ENCODE data around the gene TMEM106C.

The TMEM106C gene

DNA sequence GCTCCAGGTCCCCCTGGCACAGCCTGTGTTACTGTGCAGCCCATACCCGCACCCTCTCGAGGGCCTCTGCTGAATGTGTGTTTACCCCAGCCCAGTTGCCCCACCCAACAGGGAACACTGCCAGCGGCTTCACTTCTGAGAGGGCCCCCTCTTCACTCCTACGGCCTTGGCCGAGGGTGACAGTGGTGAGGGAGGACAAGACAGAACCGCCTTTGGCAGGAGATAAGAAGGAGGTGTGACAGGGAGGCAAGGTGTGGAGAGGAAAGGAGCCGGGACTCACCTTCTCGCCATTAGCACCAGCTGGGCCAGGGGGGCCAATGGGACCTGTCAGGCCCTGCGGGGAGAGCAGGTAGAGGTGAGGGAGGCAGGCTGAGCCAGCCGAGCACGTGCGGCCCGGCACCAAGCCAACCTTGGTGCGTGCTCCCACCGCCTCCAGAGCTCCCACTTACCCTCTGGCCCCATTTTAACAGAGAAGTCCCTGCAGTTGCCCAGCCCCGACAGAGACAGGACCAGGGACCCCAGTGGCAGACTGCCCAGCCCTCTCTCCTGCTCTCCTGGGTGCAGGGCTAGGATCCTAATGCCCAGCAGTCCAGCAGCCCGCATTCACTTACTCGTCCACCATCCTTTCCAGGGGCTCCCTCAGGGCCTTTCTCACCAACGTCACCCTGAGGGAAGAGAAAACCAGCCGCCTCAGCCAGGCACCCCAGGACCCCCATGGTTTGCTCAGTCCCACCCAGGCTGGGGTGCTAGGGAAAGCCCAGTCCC lies 18.3 kb downstream of the TMEM106C start:
- no peak for DNase-seq (ENCODE audit: low read depth)
- TF ChIP-seq, protein P1, sequence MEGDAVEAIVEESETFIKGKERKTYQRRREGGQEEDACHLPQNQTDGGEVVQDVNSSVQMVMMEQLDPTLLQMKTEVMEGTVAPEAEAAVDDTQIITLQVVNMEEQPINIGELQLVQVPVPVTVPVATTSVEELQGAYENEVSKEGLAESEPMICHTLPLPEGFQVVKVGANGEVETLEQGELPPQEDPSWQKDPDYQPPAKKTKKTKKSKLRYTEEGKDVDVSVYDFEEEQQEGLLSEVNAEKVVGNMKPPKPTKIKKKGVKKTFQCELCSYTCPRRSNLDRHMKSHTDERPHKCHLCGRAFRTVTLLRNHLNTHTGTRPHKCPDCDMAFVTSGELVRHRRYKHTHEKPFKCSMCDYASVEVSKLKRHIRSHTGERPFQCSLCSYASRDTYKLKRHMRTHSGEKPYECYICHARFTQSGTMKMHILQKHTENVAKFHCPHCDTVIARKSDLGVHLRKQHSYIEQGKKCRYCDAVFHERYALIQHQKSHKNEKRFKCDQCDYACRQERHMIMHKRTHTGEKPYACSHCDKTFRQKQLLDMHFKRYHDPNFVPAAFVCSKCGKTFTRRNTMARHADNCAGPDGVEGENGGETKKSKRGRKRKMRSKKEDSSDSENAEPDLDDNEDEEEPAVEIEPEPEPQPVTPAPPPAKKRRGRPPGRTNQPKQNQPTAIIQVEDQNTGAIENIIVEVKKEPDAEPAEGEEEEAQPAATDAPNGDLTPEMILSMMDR (IDR thresholded peaks at IDR 0.05; ENCODE audit: control insufficient read depth, insufficient read depth, low read depth, low read length, missing control alignments), result no peak
- no peak overlapping the region for H3K4me3 ChIP-seq (ENCODE audit: control insufficient read depth, low read depth, low read length)

DNA sequence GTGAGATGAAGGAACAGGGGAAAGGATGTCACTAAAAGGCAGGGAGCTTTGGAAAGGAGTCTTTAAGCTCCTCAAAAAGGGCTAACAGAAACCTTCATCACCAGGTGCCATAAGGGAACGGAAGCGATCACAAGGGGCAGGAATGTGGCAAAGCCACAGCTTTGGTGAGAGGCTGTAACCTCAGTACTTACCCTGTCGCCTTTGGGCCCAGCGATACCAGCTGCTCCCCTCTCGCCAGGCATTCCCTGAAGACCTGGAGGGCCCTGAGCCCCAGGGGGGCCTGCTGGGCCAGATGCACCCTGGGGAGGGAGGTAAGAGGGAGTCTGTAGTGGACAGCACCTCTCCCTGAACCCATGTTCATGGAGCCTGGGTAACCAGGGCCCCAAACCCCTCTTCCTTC lies 18.9 kb downstream of the TMEM106C start:
- TF ChIP-seq, protein P1 (IDR thresholded peaks at IDR 0.05; ENCODE audit: control insufficient read depth, insufficient read depth, low read depth, low read length, missing control alignments), result no peak
- H3K4me3 ChIP-seq (ENCODE audit: control insufficient read depth, low read depth, low read length), result no peak overlapping the region
- DNase-seq (ENCODE audit: low read depth), result no peak

DNA sequence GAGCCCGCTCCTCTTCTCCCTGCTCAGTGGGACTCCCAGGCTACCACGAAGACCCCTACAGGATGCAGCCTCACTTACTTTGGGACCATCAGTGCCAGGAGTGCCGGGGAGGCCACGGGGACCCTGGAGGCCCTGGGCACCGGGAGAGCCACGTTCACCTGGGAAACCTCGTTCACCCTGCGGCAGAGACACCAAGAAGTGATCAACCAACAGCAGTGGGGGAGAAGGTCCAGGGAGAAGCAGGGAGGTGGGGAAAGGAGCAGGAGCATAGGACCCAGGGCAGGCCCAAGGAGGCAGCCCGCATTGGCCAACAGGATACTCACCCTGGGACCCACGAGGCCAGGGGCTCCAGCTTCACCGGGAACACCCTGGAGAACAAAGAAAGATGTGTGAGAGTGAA lies 19.4 kb downstream of the TMEM106C start:
- H3K4me3 ChIP-seq (ENCODE audit: control insufficient read depth, low read depth, low read length), result no peak overlapping the region
- DNase-seq (ENCODE audit: low read depth), result no peak
- TF ChIP-seq, protein P1 (IDR thresholded peaks at IDR 0.05; ENCODE audit: control insufficient read depth, insufficient read depth, low read depth, low read length, missing control alignments), result no peak

DNA sequence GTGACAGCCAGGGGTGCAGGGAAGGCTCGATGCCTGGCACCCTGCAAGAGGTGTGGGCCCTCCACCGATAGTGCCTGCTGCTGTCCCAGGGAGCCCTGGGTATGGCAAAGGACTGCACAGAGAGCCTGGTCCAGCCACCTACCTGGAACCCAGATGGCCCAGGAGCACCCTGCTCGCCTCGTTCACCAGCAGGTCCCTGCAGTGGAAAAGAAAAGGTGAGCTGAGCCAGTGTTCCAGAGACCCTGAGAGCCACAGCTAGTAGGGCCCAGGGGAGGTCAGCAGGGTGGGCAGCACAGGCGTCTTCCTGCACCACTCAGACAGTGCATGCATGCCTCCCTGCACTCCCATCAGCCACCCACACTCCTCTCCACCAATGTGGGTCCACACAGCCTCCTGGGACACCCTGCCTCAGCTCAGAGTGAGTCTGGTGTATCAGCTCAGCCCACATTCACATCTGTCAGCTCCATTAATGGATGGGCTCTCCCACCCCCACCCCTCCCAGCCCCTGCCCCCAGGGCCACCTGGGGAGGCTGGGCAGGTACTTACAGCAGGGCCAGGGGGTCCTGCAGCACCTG lies 20.2 kb downstream of the TMEM106C start:
- no peak for DNase-seq (ENCODE audit: low read depth)
- no peak overlapping the region for H3K4me3 ChIP-seq (ENCODE audit: control insufficient read depth, low read depth, low read length)
- TF ChIP-seq, protein P1 (IDR thresholded peaks at IDR 0.05; ENCODE audit: control insufficient read depth, insufficient read depth, low read depth, low read length, missing control alignments), result no peak

DNA sequence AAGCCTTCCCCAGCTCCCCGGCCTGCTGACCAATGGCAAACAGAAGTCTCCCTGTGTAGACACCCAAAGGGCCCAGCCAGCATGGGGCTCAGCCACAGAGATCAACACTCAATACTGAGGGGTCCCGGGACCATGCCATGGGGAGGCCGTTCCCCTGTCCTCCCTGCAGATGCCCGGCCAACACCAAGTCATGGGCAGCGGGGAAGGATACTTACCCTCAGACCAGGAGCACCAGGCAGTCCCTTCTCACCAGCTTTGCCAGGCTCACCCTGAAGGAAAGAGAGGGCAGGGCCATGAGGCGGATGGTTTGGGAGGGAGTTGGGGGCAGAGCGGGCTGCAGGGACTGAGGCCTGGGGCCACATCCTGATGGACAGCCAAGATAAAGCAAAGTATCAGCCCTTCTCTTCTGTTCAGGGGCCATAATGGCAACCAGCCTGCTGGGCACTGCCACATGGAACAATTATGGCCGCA lies 21.0 kb downstream of the TMEM106C start:
- TF ChIP-seq, protein P1 (IDR thresholded peaks at IDR 0.05; ENCODE audit: control insufficient read depth, insufficient read depth, low read depth, low read length, missing control alignments), result no peak
- H3K4me3 ChIP-seq (ENCODE audit: control insufficient read depth, low read depth, low read length), result no peak overlapping the region
- no peak for DNase-seq (ENCODE audit: low read depth)

DNA sequence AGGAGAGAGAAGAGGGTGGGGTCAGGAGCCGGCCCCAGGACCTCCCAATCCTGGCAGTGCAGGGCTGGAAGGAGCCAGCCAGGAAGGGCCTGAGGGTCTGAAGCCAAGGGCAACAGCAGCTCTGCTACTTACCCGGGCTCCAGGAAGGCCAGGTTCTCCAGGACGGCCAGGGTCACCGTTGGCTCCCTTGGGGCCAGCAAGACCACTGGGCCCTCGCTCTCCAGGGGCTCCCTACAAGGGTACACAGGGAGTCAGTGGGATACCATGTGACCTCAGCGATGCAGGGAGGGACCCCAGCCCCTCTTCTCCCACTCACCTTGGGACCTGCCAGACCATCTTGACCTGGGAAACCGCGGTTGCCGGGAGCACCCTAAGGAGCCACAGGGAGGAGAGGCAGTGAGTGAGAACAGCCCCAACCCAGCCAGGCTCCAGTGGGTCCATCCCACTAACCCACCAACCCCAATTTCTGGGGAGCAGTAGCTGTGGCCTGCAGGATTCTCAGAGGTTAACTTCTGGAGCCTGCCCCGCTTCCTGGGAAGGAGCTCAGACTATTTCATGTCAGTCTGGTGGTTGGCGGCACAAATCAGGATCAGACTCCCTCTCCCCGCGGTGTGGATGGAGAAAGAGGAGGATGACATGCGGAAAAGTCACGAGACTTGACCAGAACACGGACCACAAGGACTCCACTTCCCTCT lies 22.3 kb downstream of the TMEM106C start:
- TF ChIP-seq, protein P1 (IDR thresholded peaks at IDR 0.05; ENCODE audit: control insufficient read depth, insufficient read depth, low read depth, low read length, missing control alignments), result no peak
- no peak for DNase-seq (ENCODE audit: low read depth)
- no peak overlapping the region for H3K4me3 ChIP-seq (ENCODE audit: control insufficient read depth, low read depth, low read length)

Measured in AG09309 (cell line).